CD14-positive monocyte (primary cell): ENCODE data around the gene FAM20B. TPM values are rescaled to one million over a fixed set of nuclear protein-coding genes. Genes with fewer than 3 reads are reported as not detected.

Experiments
- DNase-seq, 3 donors: peaks; one replicate each; pipeline ENCODE4 v3.0.0-alpha.2; 2011 to 2022
- H2AFZ ChIP-seq: 2 replicates; pipeline ENCODE4 v1.6.0; 2012; ENCODE audit warnings: mild to moderate bottlenecking, low read depth, low read length, inconsistent platforms; ENCODE audit not compliant: insufficient read depth, poor library complexity, severe bottlenecking
- H3K27ac ChIP-seq, 2 donors: 1 replicate in 1 of 2; 2 replicates in 1 of 2; pipeline ENCODE4 v1.5.1; 2012 to 2013; ENCODE audit warnings: low read length in 2 of 2, control low read depth in 1 of 2, inconsistent platforms in 1 of 2, low read depth in 1 of 2, mild to moderate bottlenecking in 1 of 2
- H3K27me3 ChIP-seq, 2 donors: one replicate each; pipeline versions ENCODE4 v1.6.0 to v1.6.1; 2011 to 2013; ENCODE audit warnings: low read length in 2 of 2; ENCODE audit not compliant: control insufficient read depth in 2 of 2, insufficient read depth in 2 of 2
- H3K36me3 ChIP-seq, 2 donors: replicated peaks in 1 of 2; 1 replicate in 1 of 2; 2 replicates in 1 of 2; pipeline versions ENCODE4 v1.5.1 to v1.6.1; 2012 to 2013; ENCODE audit warnings: low read length in 2 of 2, control low read depth in 1 of 2, inconsistent platforms in 1 of 2, mild to moderate bottlenecking in 1 of 2; ENCODE audit not compliant: insufficient read depth in 2 of 2, control insufficient read depth in 1 of 2
- H3K4me1 ChIP-seq, 2 donors: 1 replicate in 1 of 2; 2 replicates in 1 of 2; pipeline versions ENCODE4 v1.5.1 to v1.6.1; 2012 to 2013; ENCODE audit warnings: low read length in 2 of 2, control low read depth in 1 of 2, inconsistent platforms in 1 of 2, mild to moderate bottlenecking in 1 of 2, moderate library complexity in 1 of 2; ENCODE audit not compliant: insufficient read depth in 2 of 2, control insufficient read depth in 1 of 2
- H3K4me2 ChIP-seq: replicated peaks from 2 replicates; pipeline ENCODE3; 2012; ENCODE audit warnings: low read length, moderate library complexity, mild to moderate bottlenecking; ENCODE audit not compliant: poor library complexity, severe bottlenecking; ENCODE audit errors: extremely low read depth
- H3K4me3 ChIP-seq, 3 experiments: fragments of 200-600 bp in 1 of 3; sonication (generic) in 1 of 3; replicated peaks in 1 of 3; 1 replicate in 2 of 3; 2 replicates in 1 of 3; pipeline ENCODE4 v1.5.1; 2011 to 2013; ENCODE audit warnings: low read length in 3 of 3, mild to moderate bottlenecking in 3 of 3, control low read depth in 2 of 3, low read depth in 2 of 3, inconsistent platforms in 1 of 3, moderate library complexity in 1 of 3
- H3K79me2 ChIP-seq: 2 replicates; pipeline ENCODE4 v1.6.0; 2012; ENCODE audit warnings: mild to moderate bottlenecking, control low read depth, inconsistent platforms, low read length, moderate library complexity; ENCODE audit not compliant: insufficient read depth
- H3K9ac ChIP-seq: 2 replicates; pipeline ENCODE4 v1.6.0; 2017; ENCODE audit warnings: low read length, mild to moderate bottlenecking; ENCODE audit not compliant: insufficient read depth, poor library complexity, severe bottlenecking
- H3K9me3 ChIP-seq, 2 donors: replicated peaks in 1 of 2; 1 replicate in 1 of 2; 2 replicates in 1 of 2; pipeline versions ENCODE4 v1.5.1 to v1.6.1; 2012 to 2013; ENCODE audit warnings: low read length in 2 of 2, control low read depth in 1 of 2; ENCODE audit not compliant: control insufficient read depth in 1 of 2, insufficient read depth in 1 of 2
- H4K20me1 ChIP-seq: 2 replicates; pipeline ENCODE4 v1.6.0; 2012; ENCODE audit warnings: mild to moderate bottlenecking, low read length, control low read depth, moderate library complexity; ENCODE audit not compliant: insufficient read depth
- H3K27ac Mint-ChIP-seq, 7 donors: one replicate each; pipeline ENCODE4 v1.8.0; 2020; ENCODE audit warnings: mild to moderate bottlenecking in 7 of 7, mixed read lengths in 7 of 7, moderate library complexity in 6 of 7, inconsistent platforms in 2 of 7
- H3K27me3 Mint-ChIP-seq, 3 donors: one replicate each; pipeline ENCODE4 v1.8.0; 2021 to 2022; ENCODE audit warnings: low read depth in 3 of 3, mild to moderate bottlenecking in 3 of 3, mixed read lengths in 3 of 3, moderate library complexity in 3 of 3, inconsistent platforms in 1 of 3
- H3K36me3 Mint-ChIP-seq, 2 donors: one replicate each; pipeline ENCODE4 v1.8.0; 2020; ENCODE audit warnings: mixed read lengths in 2 of 2, inconsistent platforms in 1 of 2, mild to moderate bottlenecking in 1 of 2
- H3K4me1 Mint-ChIP-seq: one replicate; pipeline ENCODE4 v1.8.0; 2020; ENCODE audit warnings: mild to moderate bottlenecking, mixed read lengths
- H3K4me3 Mint-ChIP-seq, 2 donors: one replicate each; pipeline ENCODE4 v1.8.0; 2020; ENCODE audit warnings: mild to moderate bottlenecking in 2 of 2, mixed read lengths in 2 of 2, moderate library complexity in 1 of 2
- H3K9me3 Mint-ChIP-seq, 7 donors: one replicate each; pipeline ENCODE4 v1.8.0; 2020 to 2022; ENCODE audit warnings: mixed read lengths in 7 of 7, mild to moderate bottlenecking in 6 of 7, moderate library complexity in 6 of 7, inconsistent platforms in 2 of 7
- CTCF ChIP-seq: fragments of 200-600 bp; IDR thresholded peaks from one replicate; pipeline ENCODE4 v1.8.0; 2022; ENCODE audit warnings: antibody characterized with exemption, mild to moderate bottlenecking
- WGBS: methylation state at CpG from one replicate; pipeline ENCODE4 v1.1.5; 2013; ENCODE audit warnings: missing lambda C conversion rate; ENCODE audit not compliant: insufficient coverage; 5-methylcytosine and 5-hydroxymethylcytosine counted together
- intact Hi-C, 2 donors: fragments of 100-400 bp; cut with micrococcal nuclease; formaldehyde crosslinking; loops; one replicate each; pipeline versions ENCODE4 v1.15.0 to v1.15.1; 2023
- polyA plus RNA-seq, 3 donors: library from polyadenylated mRNA; depleted of rRNA in 1 of 3; unstranded in 2 of 3; stranded (reverse) in 1 of 3; fragments of 300-500 nt in 2 of 3; fragments of >200 nt in 1 of 3; fragmentation: Illumina TruSeq in 2 of 3; gene quantifications; 1 replicate in 2 of 3; 2 replicates in 1 of 3; pipeline ENCODE4 v1.2.3, GENCODE V29; 2012 to 2021

Gene FAM20B
- polyA plus RNA-seq, 3 donors: 4.0 to 6.7 (median 4.4) TPM

- no peak for TF ChIP-seq CTCF
- no peaks in the 10 kb centered on the region for H4K20me1 ChIP-seq
- H3K27ac Mint-ChIP-seq: no peak overlapping the region
- no peak overlapping the region for H3K4me3 Mint-ChIP-seq
- peaks cover 14 to 23% of the 10 kb centered on the region in 2 donors for H3K36me3 ChIP-seq
- H3K9me3 Mint-ChIP-seq: peaks cover 0 to 1% (median 0%) of the 10 kb centered on the region in 7 donors
- no peak overlapping the region for H3K27ac ChIP-seq
- WGBS: no CpG with 5 or more reads among the region's 1 CpG
- intact Hi-C loops: no loop called here
- no peaks in the 10 kb centered on the region for H3K4me1 Mint-ChIP-seq
- no peaks in the 10 kb centered on the region for H3K79me2 ChIP-seq
- H3K36me3 Mint-ChIP-seq: peaks cover 26% of the 10 kb centered on the region in 2 donors
- no peak overlapping the region for H2AFZ ChIP-seq
- no peaks in the 10 kb centered on the region for H3K4me1 ChIP-seq
- H3K9ac ChIP-seq: no peak overlapping the region
- no peak for DNase-seq
- H3K4me3 ChIP-seq: no peak overlapping the region
- H3K27me3 Mint-ChIP-seq: peaks cover 0 to 1% (median 0%) of the 10 kb centered on the region in 3 donors
- no peaks in the 10 kb centered on the region for H3K9me3 ChIP-seq
- H3K27me3 ChIP-seq: no peaks in the 10 kb centered on the region
- H3K4me2 ChIP-seq: no peak overlapping the region
These were observed 78.3 kb downstream of the FAM20B start for GRCh38 chr1:179103999-179104398.

GRCh38 chr1:179104611-179105250 lies 79.0 kb downstream of the FAM20B start:
- Histone ChIP-seq H2AFZ (no peak overlapping the region), H3K4me2 (no peak overlapping the region), H3K9me3 (no peaks in the 10 kb centered on the region), H3K36me3 (peaks cover 18 to 30% of the 10 kb centered on the region in 2 donors), H3K9ac (no peak overlapping the region), H3K79me2 (no peaks in the 10 kb centered on the region), H3K4me1 (no peaks in the 10 kb centered on the region), H3K27ac (no peak overlapping the region), H4K20me1 (no peaks in the 10 kb centered on the region), H3K27me3 (no peaks in the 10 kb centered on the region), H3K4me3 (no peak overlapping the region)
- intact Hi-C loops: no loop called here
- WGBS: 100% methylated on average over 1 of the region's 3 CpGs
- no peak overlapping the region for H3K4me3 Mint-ChIP-seq
- no peaks in the 10 kb centered on the region for H3K4me1 Mint-ChIP-seq
- no peak overlapping the region for H3K27ac Mint-ChIP-seq
- no peak for TF ChIP-seq CTCF
- peaks cover 32 to 33% of the 10 kb centered on the region in 2 donors for H3K36me3 Mint-ChIP-seq
- H3K27me3 Mint-ChIP-seq: peaks cover 0 to 1% (median 0%) of the 10 kb centered on the region in 3 donors
- peaks cover 0 to 1% (median 0%) of the 10 kb centered on the region in 7 donors for H3K9me3 Mint-ChIP-seq
- DNase-seq: no peak
